Neural cell (in vitro differentiated cells): ENCODE data around the gene ZBTB21. TPM values are rescaled to one million over a fixed set of nuclear protein-coding genes. Genes with fewer than 3 reads are reported as not detected.

Source experiments
- H2AFZ ChIP-seq: fragments of 200-600, 300-800 bp; sonication (generic), shearing (Covaris generic); 2 replicates; pipeline ENCODE4 v1.6.0; 2014; ENCODE audit warnings: low read depth, mild to moderate bottlenecking, antibody characterized with exemption, low read length, moderate library complexity
- H3F3A ChIP-seq: fragments of 200-600 bp; shearing (Covaris generic); 2 replicates; pipeline ENCODE4 v1.6.1; 2016; ENCODE audit warnings: mild to moderate bottlenecking, moderate library complexity, mixed read lengths, antibody characterized with exemption, low read length; ENCODE audit not compliant: insufficient read depth, poor library complexity, severe bottlenecking
- H3K27ac ChIP-seq: fragments of 200-600, 300-800 bp; sonication (generic), shearing (Covaris generic); 2 replicates; pipeline ENCODE4 v1.5.1; 2014; ENCODE audit warnings: mild to moderate bottlenecking, low read length, moderate library complexity
- H3K27me3 ChIP-seq: fragments of 300-800, 200-600 bp; sonication (generic), shearing (Covaris generic); 2 replicates; pipeline ENCODE4 v1.6.0; 2014; ENCODE audit warnings: mild to moderate bottlenecking, low read depth, low read length, moderate library complexity; ENCODE audit not compliant: insufficient read depth
- H3K36me3 ChIP-seq: fragments of 300-800, 200-600 bp; sonication (generic), shearing (Covaris generic); 2 replicates; pipeline ENCODE4 v1.5.1; 2014; ENCODE audit warnings: mild to moderate bottlenecking, antibody characterized with exemption, low read length, moderate library complexity; ENCODE audit not compliant: insufficient read depth
- H3K4me2 ChIP-seq: fragments of 300-800, 200-600 bp; sonication (generic), shearing (Covaris generic); 2 replicates; pipeline ENCODE4 v1.6.0; 2014; ENCODE audit warnings: mild to moderate bottlenecking, low read length
- H3K4me3 ChIP-seq: fragments of 300-800, 200-600 bp; sonication (generic), shearing (Covaris generic); 2 replicates; pipeline ENCODE4 v1.5.1; 2014; ENCODE audit warnings: mild to moderate bottlenecking, low read length, moderate library complexity
- H3K79me2 ChIP-seq: fragments of 200-600 bp; shearing (Covaris generic); replicated peaks from 2 replicates; pipeline ENCODE4 v1.6.0; 2014; ENCODE audit warnings: mild to moderate bottlenecking, low read length, moderate library complexity; ENCODE audit not compliant: insufficient read depth
- H3K9ac ChIP-seq: fragments of 300-800, 200-600 bp; sonication (generic), shearing (Covaris generic); 2 replicates; pipeline ENCODE4 v1.6.1; 2016; ENCODE audit warnings: mild to moderate bottlenecking, low read length, mixed read lengths
- H3K9me2 ChIP-seq: fragments of 200-600 bp; shearing (Covaris generic); 2 replicates; pipeline ENCODE4 v1.6.1; 2016; ENCODE audit warnings: mild to moderate bottlenecking, low read length, mixed read lengths; ENCODE audit not compliant: insufficient read depth
- H3K9me3 ChIP-seq: fragments of 200-600, 300-800 bp; sonication (generic), shearing (Covaris generic); 2 replicates; pipeline ENCODE4 v1.6.1; 2016; ENCODE audit warnings: mild to moderate bottlenecking, mixed run types, low read length, moderate library complexity, mixed read lengths
- H4K20me1 ChIP-seq: fragments of 200-600 bp; shearing (Covaris generic); 2 replicates; pipeline ENCODE4 v1.6.1; 2016; ENCODE audit warnings: mild to moderate bottlenecking, mixed run types; ENCODE audit not compliant: insufficient read depth
- CTCF ChIP-seq: fragments of 450-650 bp; IDR thresholded peaks from 2 replicates; pipeline ENCODE4 v1.5.1; 2014; ENCODE audit warnings: antibody characterized with exemption, mild to moderate bottlenecking, moderate library complexity; ENCODE audit not compliant: poor library complexity, severe bottlenecking
- EP300 ChIP-seq: fragments of 450-650 bp; conservative IDR thresholded peaks from 2 replicates; pipeline ENCODE4 v1.6.1; 2014; ENCODE audit warnings: antibody characterized with exemption, mild to moderate bottlenecking, moderate library complexity; ENCODE audit not compliant: poor library complexity, severe bottlenecking
- EZH2 ChIP-seq: fragments of 200-600, 300-800 bp; shearing (Covaris generic), sonication (generic); IDR thresholded peaks from 2 replicates; pipeline ENCODE4 v1.6.1; 2014; ENCODE audit warnings: antibody characterized with exemption, low read length, borderline replicate concordance, mild to moderate bottlenecking; ENCODE audit not compliant: insufficient read depth, poor library complexity, severe bottlenecking
- MXI1 ChIP-seq: fragments of 450-650 bp; conservative IDR thresholded peaks from 2 replicates; pipeline ENCODE4 v1.6.1; 2014; ENCODE audit warnings: antibody characterized with exemption, mild to moderate bottlenecking; ENCODE audit not compliant: poor library complexity, severe bottlenecking
- POLR2AphosphoS5 ChIP-seq: IDR thresholded peaks from 2 replicates; pipeline ENCODE4 v1.6.1; 2012
- RAD21 ChIP-seq: fragments of 450-650 bp; conservative IDR thresholded peaks from 2 replicates; pipeline ENCODE4 v1.6.1; 2014; ENCODE audit warnings: antibody characterized with exemption, mild to moderate bottlenecking, moderate library complexity
- REST ChIP-seq: IDR thresholded peaks from 2 replicates; pipeline ENCODE4 v1.6.1; 2012; ENCODE audit warnings: borderline replicate concordance
- SMC3 ChIP-seq: fragments of 450-650 bp; conservative IDR thresholded peaks from 2 replicates; pipeline ENCODE4 v1.6.1; 2014; ENCODE audit warnings: antibody characterized with exemption, mild to moderate bottlenecking, moderate library complexity; ENCODE audit not compliant: poor library complexity
- TAF1 ChIP-seq: IDR thresholded peaks from 2 replicates; pipeline ENCODE4 v1.6.1; 2012; ENCODE audit warnings: low read depth
- polyA plus RNA-seq: library from polyadenylated mRNA; depleted of rRNA; stranded (reverse); fragments of >200 nt; gene quantifications from 2 replicates; pipeline ENCODE4 v1.2.3, GENCODE V29; 2014

ZBTB21 gene
- polyA plus RNA-seq, 1 donor from 2014 or later = 8.0 TPM

GRCh38 chr21:42040411-42041180, 30.4 kb upstream of the ZBTB21 start:
- Histone ChIP-seq H3K4me3 (no peak overlapping the region), H3K9me2 (no peaks in the 10 kb centered on the region), H3F3A (no peaks in the 10 kb centered on the region), H3K79me2 (no peaks in the 10 kb centered on the region), H4K20me1 (no peaks in the 10 kb centered on the region), H2AFZ (no peak overlapping the region), H3K27ac (no peak overlapping the region), H3K9ac (no peak overlapping the region), H3K27me3 (no peaks in the 10 kb centered on the region), H3K4me2 (no peak overlapping the region), H3K36me3 (no peaks in the 10 kb centered on the region), H3K9me3 (no peaks in the 10 kb centered on the region)
- no peak for TF ChIP-seq RAD21
- TF ChIP-seq SMC3 = no peak
- TF ChIP-seq TAF1 = no peak
- no peak for TF ChIP-seq POLR2AphosphoS5
- TF ChIP-seq CTCF = no peak
- TF ChIP-seq MXI1 = no peak
- no peak for TF ChIP-seq REST
- no peak for TF ChIP-seq EP300

GRCh38 chr21:42039911-42040351, 29.8 kb upstream of the ZBTB21 start:
- no peak overlapping the region for H3K9ac ChIP-seq
- no peak overlapping the region for H3K4me3 ChIP-seq
- no peaks in the 10 kb centered on the region for H3K9me3 ChIP-seq
- no peaks in the 10 kb centered on the region for H3K9me2 ChIP-seq
- TF ChIP-seq RAD21 (no peak), CTCF (no peak), REST (no peak), EP300 (no peak), TAF1 (no peak), MXI1 (no peak), EZH2 (no peak), POLR2AphosphoS5 (no peak), SMC3 (no peak)
- no peaks in the 10 kb centered on the region for H3K79me2 ChIP-seq
- H3K36me3 ChIP-seq = no peaks in the 10 kb centered on the region
- no peaks in the 10 kb centered on the region for H3F3A ChIP-seq
- no peak overlapping the region for H2AFZ ChIP-seq
- no peak overlapping the region for H3K4me2 ChIP-seq
- H3K27me3 ChIP-seq = no peaks in the 10 kb centered on the region
- H4K20me1 ChIP-seq = no peaks in the 10 kb centered on the region
- no peak overlapping the region for H3K27ac ChIP-seq
